ENCODE measurements around the gene PLEKHO2. TPM values are rescaled to one million over a fixed set of nuclear protein-coding genes. Genes with fewer than 3 reads are reported as not detected.
A peak's percentile ranks its signal among the peaks of the same experiment; 100 is the strongest.

PLEKHO2 gene
- total RNA-seq, 2 donors from 2014 or later: 4.4 to 13.6 TPM

DNA sequence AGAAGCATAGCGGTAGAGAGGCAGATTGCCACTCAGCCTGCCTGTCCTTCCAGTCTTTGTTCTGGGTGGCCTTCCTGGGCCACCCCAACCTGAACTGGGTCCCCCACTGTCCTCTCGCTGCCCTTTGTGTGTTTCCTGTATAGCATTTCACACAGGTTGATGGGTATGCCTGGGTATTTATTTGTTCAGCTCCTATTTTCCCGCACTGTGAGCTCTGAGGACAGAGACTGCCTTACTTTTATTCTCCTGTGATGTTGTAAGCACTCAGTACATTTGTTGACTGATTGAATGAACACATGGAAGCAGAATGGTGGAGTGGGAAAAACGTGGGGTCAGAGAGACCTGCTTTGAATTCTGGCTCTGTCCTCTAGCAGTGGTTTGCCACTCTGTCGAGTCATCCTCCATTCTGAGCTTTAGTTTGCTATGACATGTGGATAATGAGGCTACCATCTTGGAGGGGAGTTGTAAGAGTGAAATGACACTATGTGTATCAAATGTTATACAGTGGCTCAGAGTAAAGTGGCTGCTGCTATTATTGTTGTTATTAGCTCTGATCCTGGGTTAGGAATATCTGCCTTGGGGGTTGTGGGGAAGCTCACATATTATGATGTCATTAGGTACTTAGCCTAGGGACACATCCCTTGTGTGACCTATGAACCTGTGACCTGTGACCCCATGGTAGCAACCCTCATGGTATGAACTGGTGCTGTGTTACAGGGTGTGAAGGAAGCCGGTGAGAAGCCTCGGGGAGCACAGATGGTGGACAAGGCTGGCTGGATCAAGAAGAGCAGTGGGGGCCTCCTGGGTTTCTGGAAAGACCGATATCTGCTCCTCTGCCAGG is 6.4 kb downstream of the PLEKHO2 start:
- no peak overlapping the region for H3K27ac ChIP-seq
- H3K36me3 ChIP-seq: no peaks in the 10 kb centered on the region
- no peaks in the 10 kb centered on the region for H3K27me3 ChIP-seq
- DNase-seq: no peak
- H3K4me3 ChIP-seq: no peak overlapping the region
- no peak for TF ChIP-seq CTCF (IDR thresholded peaks at IDR 0.05)
- no peaks in the 10 kb centered on the region for H3K4me1 ChIP-seq
- intact Hi-C loops (cut with DNase I): no loop called here
- no peak overlapping the region for H3K9ac ChIP-seq (ENCODE audit: low read depth in 2 of 2, low read length in 2 of 2)
- H3K9me3 ChIP-seq: no peaks in the 10 kb centered on the region

DNA sequence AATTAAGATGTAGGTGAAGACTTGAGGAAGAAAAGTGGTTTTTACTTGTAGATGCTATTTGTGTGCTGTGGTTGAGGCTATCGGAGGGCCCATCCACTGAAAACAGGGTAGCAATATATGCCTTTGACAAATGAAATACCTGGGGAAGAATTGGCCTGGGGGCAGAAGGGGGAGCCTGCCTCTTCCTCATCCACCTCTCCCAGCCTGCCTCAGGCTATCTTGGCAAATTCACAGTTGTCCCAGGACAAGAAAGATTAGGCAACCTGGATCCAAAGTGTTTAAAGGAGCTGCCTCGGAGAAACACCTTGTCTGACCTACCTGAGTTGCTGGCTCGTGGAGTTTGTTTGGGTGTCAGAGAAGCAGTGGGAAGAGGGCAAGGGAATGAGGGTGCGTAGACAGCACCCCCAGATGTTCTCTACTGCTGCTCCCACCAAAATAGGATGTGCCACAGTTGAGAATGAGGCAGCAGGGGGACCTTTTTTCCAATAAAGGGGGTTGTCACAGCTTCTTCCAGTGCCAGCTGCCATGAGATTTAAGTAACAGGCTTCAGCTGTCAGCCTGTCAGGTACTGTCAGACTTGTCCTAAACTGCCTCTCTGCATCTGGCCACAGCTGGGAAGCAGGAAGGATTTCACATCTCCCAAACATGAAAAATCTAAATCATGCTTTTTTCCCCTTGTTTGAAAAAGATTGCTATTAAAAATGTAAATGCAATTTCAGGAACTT is 9.2 kb downstream of the PLEKHO2 start:
- Histone ChIP-seq H3K27me3 (no peaks in the 10 kb centered on the region), H3K9ac (ENCODE audit: low read depth in 2 of 2, low read length in 2 of 2) (peak overlapping the region in 1 of 2 donors; percentile 47), H3K9me3 (no peaks in the 10 kb centered on the region), H3K36me3 (no peaks in the 10 kb centered on the region), H3K4me1 (no peaks in the 10 kb centered on the region), H3K27ac (peak overlapping the region; percentile 49), H3K4me3 (no peak overlapping the region)
- intact Hi-C loops (cut with DNase I): no loop called here
- no peak for DNase-seq
- no peak for TF ChIP-seq CTCF (IDR thresholded peaks at IDR 0.05)

GRCh38 chr15:64851503-64851840 is 9.8 kb downstream of the PLEKHO2 start:
- no peak for TF ChIP-seq CTCF (IDR thresholded peaks at IDR 0.05)
- no peak for DNase-seq
- Histone ChIP-seq H3K4me3 (no peak overlapping the region), H3K9ac (ENCODE audit: low read depth in 2 of 2, low read length in 2 of 2) (peak overlapping the region in 1 of 2 donors; percentile 40), H3K36me3 (no peaks in the 10 kb centered on the region), H3K27me3 (no peaks in the 10 kb centered on the region), H3K4me1 (no peaks in the 10 kb centered on the region), H3K9me3 (no peaks in the 10 kb centered on the region), H3K27ac (peak overlapping the region; percentile 49)
- intact Hi-C loops (cut with DNase I): no loop called here

- no peaks in the 10 kb centered on the region for H3K27me3 ChIP-seq
- no peak overlapping the region for H3K27ac ChIP-seq
- TF ChIP-seq CTCF (IDR thresholded peaks at IDR 0.05): no peak
- intact Hi-C loops (cut with DNase I): no loop called here
- no peak overlapping the region for H3K9ac ChIP-seq (ENCODE audit: low read depth in 2 of 2, low read length in 2 of 2)
- no peaks in the 10 kb centered on the region for H3K36me3 ChIP-seq
- no peaks in the 10 kb centered on the region for H3K9me3 ChIP-seq
- H3K4me3 ChIP-seq: no peak overlapping the region
- DNase-seq: no peak
- H3K4me1 ChIP-seq: no peaks in the 10 kb centered on the region
Observed at GRCh38 chr15:64854041-64854440, 12.3 kb downstream of the PLEKHO2 start.

DNA sequence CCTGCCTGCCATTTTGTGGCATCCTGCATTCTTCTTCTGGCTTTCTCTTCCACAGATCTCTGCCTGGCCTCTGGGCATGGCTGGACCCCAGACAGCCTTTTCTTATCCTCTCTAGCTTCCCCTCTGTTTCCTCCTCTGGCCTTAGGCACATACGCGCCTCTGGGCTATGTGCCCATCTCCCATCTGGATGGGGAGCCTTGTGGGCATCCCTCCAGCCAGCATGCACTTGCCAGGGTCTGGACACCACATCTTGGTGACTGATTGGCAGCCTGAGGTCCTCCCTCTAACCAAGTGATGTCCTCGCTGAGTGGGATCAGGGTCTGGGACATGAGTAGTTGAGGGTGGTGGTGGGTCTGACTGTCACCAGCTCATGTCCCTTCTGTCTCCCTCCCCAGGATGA is 12.8 kb downstream of the PLEKHO2 start:
- H3K36me3 ChIP-seq: no peaks in the 10 kb centered on the region
- H3K4me1 ChIP-seq: no peaks in the 10 kb centered on the region
- no peak for TF ChIP-seq CTCF (IDR thresholded peaks at IDR 0.05)
- H3K27ac ChIP-seq: no peak overlapping the region
- DNase-seq: no peak
- no peak overlapping the region for H3K9ac ChIP-seq (ENCODE audit: low read depth in 2 of 2, low read length in 2 of 2)
- no peaks in the 10 kb centered on the region for H3K27me3 ChIP-seq
- H3K9me3 ChIP-seq: no peaks in the 10 kb centered on the region
- no peak overlapping the region for H3K4me3 ChIP-seq
- intact Hi-C loops (cut with DNase I): no loop called here

Data from colonic mucosa (tissue), 4 donors.